ENCODE data around the gene PPP3CA. TPM values are rescaled to one million over a fixed set of nuclear protein-coding genes. Genes with fewer than 3 reads are reported as not detected.

The PPP3CA gene
- total and polyA plus RNA-seq, 3 donors from 2014 or later: 19.1 to 44.5 (median 39.1) TPM

DNA sequence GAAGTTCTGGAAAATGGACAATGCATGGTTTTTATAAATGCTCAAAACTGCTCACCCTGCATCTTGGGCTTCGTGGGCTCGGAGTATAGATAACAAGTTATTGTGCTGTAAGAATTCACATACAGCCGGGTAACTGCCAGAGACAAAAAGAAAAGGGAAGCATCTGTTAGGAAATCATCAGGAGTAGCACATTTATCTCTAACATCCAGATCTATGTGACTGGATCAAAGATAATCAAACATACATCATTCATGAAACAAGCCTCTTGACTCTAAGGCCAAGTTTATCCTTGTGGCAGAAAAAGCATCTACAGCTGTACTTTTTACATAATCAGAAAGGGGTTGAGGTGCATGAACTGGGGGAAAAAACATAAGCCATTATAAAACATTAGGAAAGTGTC is 264.2 kb downstream of the PPP3CA start:
- no peak overlapping the region for H3K4me3 ChIP-seq
- no peaks in the 10 kb centered on the region for H3K36me3 ChIP-seq (ENCODE audit: low read depth, missing control alignments)
- WGBS, 2 donors: 54 to 81% methylated on average over 3 of the region's 3 CpGs
- H3K27ac ChIP-seq: no peak overlapping the region
- intact Hi-C loops (cut with DNase I; ENCODE audit: low total_unique reads): no loop called here
- TF ChIP-seq, protein P1, sequence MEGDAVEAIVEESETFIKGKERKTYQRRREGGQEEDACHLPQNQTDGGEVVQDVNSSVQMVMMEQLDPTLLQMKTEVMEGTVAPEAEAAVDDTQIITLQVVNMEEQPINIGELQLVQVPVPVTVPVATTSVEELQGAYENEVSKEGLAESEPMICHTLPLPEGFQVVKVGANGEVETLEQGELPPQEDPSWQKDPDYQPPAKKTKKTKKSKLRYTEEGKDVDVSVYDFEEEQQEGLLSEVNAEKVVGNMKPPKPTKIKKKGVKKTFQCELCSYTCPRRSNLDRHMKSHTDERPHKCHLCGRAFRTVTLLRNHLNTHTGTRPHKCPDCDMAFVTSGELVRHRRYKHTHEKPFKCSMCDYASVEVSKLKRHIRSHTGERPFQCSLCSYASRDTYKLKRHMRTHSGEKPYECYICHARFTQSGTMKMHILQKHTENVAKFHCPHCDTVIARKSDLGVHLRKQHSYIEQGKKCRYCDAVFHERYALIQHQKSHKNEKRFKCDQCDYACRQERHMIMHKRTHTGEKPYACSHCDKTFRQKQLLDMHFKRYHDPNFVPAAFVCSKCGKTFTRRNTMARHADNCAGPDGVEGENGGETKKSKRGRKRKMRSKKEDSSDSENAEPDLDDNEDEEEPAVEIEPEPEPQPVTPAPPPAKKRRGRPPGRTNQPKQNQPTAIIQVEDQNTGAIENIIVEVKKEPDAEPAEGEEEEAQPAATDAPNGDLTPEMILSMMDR (IDR thresholded peaks at IDR 0.05): no peak
- no peak for TF ChIP-seq POLR2A (IDR thresholded peaks at IDR 0.05)
- H3K4me1 ChIP-seq: peaks cover under 1% of the 10 kb centered on the region
- no peak for DNase-seq
- no peaks in the 10 kb centered on the region for H3K9me3 ChIP-seq
- H3K27me3 ChIP-seq: no peaks in the 10 kb centered on the region

DNA sequence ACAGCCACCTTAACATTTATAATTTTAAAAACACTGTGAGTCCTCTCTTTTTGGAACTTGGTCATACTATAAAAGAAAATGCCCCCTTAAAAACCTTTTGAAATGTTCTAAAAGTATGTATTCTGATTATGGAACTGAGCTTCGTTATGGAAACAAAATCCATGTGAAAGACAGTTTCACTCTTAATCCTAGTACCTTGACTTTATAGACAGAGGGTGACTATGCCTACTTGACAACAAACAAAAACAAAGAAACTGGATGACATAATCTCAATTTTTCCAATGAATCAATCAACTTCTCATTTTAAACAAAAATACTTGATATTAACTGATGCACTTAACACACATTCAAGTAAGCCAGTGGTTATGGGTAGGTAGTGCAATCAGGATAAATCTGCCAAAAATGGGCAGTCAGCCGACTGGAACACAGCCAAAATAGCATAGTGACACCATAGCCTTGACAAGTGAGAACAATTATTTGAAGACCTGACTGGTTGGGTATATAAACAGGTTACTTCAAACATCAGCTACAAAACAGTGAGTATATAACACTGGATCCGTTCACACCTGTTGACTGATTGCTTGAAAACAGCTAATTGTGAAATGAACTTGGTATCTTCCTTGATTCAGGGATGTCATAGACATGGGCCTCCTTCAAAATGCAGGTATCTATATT is 265.5 kb downstream of the PPP3CA start:
- peaks cover 11% of the 10 kb centered on the region for H3K4me1 ChIP-seq
- no peak for DNase-seq
- no peaks in the 10 kb centered on the region for H3K36me3 ChIP-seq (ENCODE audit: low read depth, missing control alignments)
- H3K27me3 ChIP-seq: no peaks in the 10 kb centered on the region
- H3K9me3 ChIP-seq: no peaks in the 10 kb centered on the region
- 87 to 89% methylated on average over 3 of the region's 3 CpGs for WGBS, 2 donors
- H3K27ac ChIP-seq: no peak overlapping the region
- no peak overlapping the region for H3K4me3 ChIP-seq
- intact Hi-C loops (cut with DNase I; ENCODE audit: low total_unique reads): no loop called here
- TF ChIP-seq POLR2A (IDR thresholded peaks at IDR 0.05): no peak
- TF ChIP-seq, protein P1 (IDR thresholded peaks at IDR 0.05): no peak

DNA sequence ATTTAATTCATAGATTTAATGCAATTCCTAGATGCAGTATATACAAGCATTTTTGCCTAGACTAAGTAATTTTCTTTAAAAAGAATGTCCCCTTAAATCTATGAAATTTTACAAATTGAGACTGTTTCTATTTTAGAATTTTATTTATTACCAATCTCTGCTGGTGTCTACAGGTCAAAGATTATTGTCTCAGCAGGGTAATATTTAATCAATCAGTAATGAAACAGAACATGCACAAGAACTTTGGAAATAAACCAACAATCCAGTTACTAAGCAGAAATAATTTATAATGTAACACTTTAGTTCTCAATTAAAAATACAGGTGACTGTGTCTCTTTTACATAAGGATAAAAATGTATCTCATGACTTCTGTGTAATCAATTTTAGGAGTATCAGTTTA is 266.2 kb downstream of the PPP3CA start:
- H3K4me1 ChIP-seq: peaks cover 12% of the 10 kb centered on the region
- no peaks in the 10 kb centered on the region for H3K36me3 ChIP-seq (ENCODE audit: low read depth, missing control alignments)
- no peak for TF ChIP-seq POLR2A (IDR thresholded peaks at IDR 0.05)
- TF ChIP-seq, protein P1 (IDR thresholded peaks at IDR 0.05): no peak
- DNase-seq: no peak
- no peak overlapping the region for H3K27ac ChIP-seq
- H3K4me3 ChIP-seq: no peak overlapping the region
- intact Hi-C loops (cut with DNase I; ENCODE audit: low total_unique reads): no loop called here
- no peaks in the 10 kb centered on the region for H3K9me3 ChIP-seq
- H3K27me3 ChIP-seq: no peaks in the 10 kb centered on the region

DNA sequence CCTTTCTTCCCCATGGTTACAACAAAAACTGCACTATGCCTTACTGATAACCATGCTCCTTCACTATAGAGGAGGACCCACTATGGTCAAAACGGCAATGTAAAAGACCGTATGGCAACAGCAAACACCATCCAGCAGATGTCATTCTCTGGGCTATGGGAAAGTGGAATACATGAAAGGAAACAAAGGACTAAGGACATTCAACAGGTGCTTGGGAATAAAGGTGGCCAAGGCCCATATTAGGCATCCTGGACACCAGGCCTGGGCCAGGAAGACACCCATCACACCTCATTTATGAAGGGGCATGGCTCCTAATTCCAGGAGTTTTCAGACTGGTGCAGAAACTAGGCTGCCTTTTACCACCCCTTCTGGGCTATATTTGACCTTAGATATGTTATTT is 268.4 kb downstream of the PPP3CA start:
- peaks cover 12% of the 10 kb centered on the region for H3K4me1 ChIP-seq
- TF ChIP-seq, protein P1 (IDR thresholded peaks at IDR 0.05): no peak
- TF ChIP-seq POLR2A (IDR thresholded peaks at IDR 0.05): no peak
- DNase-seq: no peak
- H3K4me3 ChIP-seq: no peak overlapping the region
- H3K27ac ChIP-seq: no peak overlapping the region
- WGBS, 2 donors: 71 to 87% methylated on average over 2 of the region's 2 CpGs
- intact Hi-C loops (cut with DNase I; ENCODE audit: low total_unique reads): no loop called here
- no peaks in the 10 kb centered on the region for H3K27me3 ChIP-seq
- H3K36me3 ChIP-seq (ENCODE audit: low read depth, missing control alignments): no peaks in the 10 kb centered on the region
- no peaks in the 10 kb centered on the region for H3K9me3 ChIP-seq

DNA sequence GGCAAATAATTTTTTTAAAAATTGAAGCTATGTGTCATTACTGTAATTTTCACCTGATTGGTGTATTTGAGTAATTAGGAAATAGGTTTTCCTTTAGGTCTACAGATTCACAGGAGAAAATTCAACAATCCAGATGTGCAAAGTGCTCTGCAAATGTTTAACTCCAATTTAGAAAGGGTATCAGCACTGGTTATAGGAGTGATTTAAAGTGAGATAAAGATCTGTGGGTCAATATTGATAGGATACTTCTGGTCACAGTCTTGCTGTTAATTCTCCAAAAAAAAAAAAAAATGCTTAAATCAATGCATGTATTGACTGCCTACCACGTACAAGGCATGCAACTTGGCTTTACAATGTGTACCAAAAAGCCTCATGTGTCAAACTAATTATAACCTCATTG is 271.3 kb downstream of the PPP3CA start:
- Histone ChIP-seq H3K4me3 (no peak overlapping the region), H3K27me3 (no peaks in the 10 kb centered on the region), H3K36me3 (ENCODE audit: low read depth, missing control alignments) (no peaks in the 10 kb centered on the region), H3K9me3 (no peaks in the 10 kb centered on the region), H3K27ac (no peak overlapping the region), H3K4me1 (peaks cover 12% of the 10 kb centered on the region)
- no peak for TF ChIP-seq POLR2A (IDR thresholded peaks at IDR 0.05)
- TF ChIP-seq, protein P1 (IDR thresholded peaks at IDR 0.05): no peak
- WGBS, 2 donors: 61 to 67% methylated on average over 1 of the region's 1 CpG
- intact Hi-C loops (cut with DNase I; ENCODE audit: low total_unique reads): no loop called here
- no peak for DNase-seq
